Ishikawa (cell line): ENCODE data around the gene UBA6.

Experiments used
- CEBPB ChIP-seq: IDR thresholded peaks from 2 replicates; pipeline ENCODE4 v1.6.1; 2012
- EGR1 ChIP-seq: IDR thresholded peaks from 2 replicates; pipeline ENCODE4 v1.6.1; 2012
- RAD21 ChIP-seq: IDR thresholded peaks from 2 replicates; pipeline ENCODE4 v1.6.1; 2012; ENCODE audit warnings: low read depth
- ZBTB7A ChIP-seq: IDR thresholded peaks from 2 replicates; pipeline ENCODE4 v1.6.1; 2012; ENCODE audit warnings: low read depth

- TF ChIP-seq ZBTB7A (no peak), EGR1 (no peak), RAD21 (no peak), CEBPB (no peak)
Observed at GRCh38 chr4:67696061-67696460, 4.9 kb downstream of the UBA6 start.
